ENCODE results near the gene SNED1. TPM values are rescaled to one million over a fixed set of nuclear protein-coding genes. Genes with fewer than 3 reads are reported as not detected.

Gene SNED1
- total and polyA plus RNA-seq, 9 of the 15 experiments (the other 6 are each of a cell fraction or from before 2014, with no cell fraction given): 0.03 to 0.07 (median 0.05) TPM; not detected in 5

- TF ChIP-seq ZFP36 (IDR thresholded peaks at IDR 0.05; ENCODE audit: low read depth, low read length, partially characterized antibody) (no peak), SNAPC5 (CRISPR knock-in tag; IDR thresholded peaks at IDR 0.05) (no peak), ZNF318 (IDR thresholded peaks at IDR 0.05; ENCODE audit: borderline replicate concordance in 1 of 2, low read depth in 1 of 2) (no peak), ASH1L (IDR thresholded peaks at IDR 0.05; ENCODE audit: borderline replicate concordance, low read depth, partially characterized antibody) (no peak), ZNF232 (CRISPR knock-in tag; IDR thresholded peaks at IDR 0.05) (no peak), IRF2 (CRISPR knock-in tag; IDR thresholded peaks at IDR 0.05) (no peak), SMARCE1 (IDR thresholded peaks at IDR 0.05) (no peak), BCOR (IDR thresholded peaks at IDR 0.05) (no peak), MAZ (CRISPR knock-in tag; conservative IDR thresholded peaks at IDR 0.05 in 1 of 2, IDR thresholded peaks at IDR 0.05 in 1 of 2) (no peak), SP1 (CRISPR knock-in tag; IDR thresholded peaks at IDR 0.05) (no peak), MEIS2 (IDR thresholded peaks at IDR 0.05; ENCODE audit: partially characterized antibody) (no peak)
Observed at GRCh38 chr2:241136191-241136590, 137.8 kb downstream of the SNED1 start (continued).
